Mesenchymal stem cell (in vitro differentiated cells and primary cell): ENCODE results near the gene KRTAP5-5.
A peak's percentile ranks its signal among the peaks of the same experiment; 100 is the strongest.
"Not testable (repeated sequence)": the region's sequence is repeated elsewhere in the genome, so short reads cannot be mapped to it uniquely, and the experiment has no call there.

Experiments used
- DNase-seq: peaks from one replicate; pipeline ENCODE4 v3.0.0-alpha.2; 2013
- H2AFZ ChIP-seq: one replicate; pipeline ENCODE4 v1.6.1; 2013; ENCODE audit warnings: low read depth, mild to moderate bottlenecking, control low read depth, inconsistent platforms, low read length, moderate library complexity
- H2AK5ac ChIP-seq: 2 replicates; pipeline ENCODE4 v1.6.1; 2013; ENCODE audit warnings: low read length, moderate library complexity, mild to moderate bottlenecking, inconsistent platforms; ENCODE audit not compliant: severe bottlenecking
- H2BK120ac ChIP-seq: one replicate; pipeline ENCODE4 v1.6.1; 2013; ENCODE audit warnings: low read depth, mild to moderate bottlenecking, inconsistent platforms, low read length, moderate library complexity
- H2BK12ac ChIP-seq, 2 experiments: one replicate each; pipeline ENCODE4 v1.6.1; 2013; ENCODE audit warnings: inconsistent platforms in 2 of 2, low read length in 2 of 2, mild to moderate bottlenecking in 2 of 2, moderate library complexity in 2 of 2, control low read depth in 1 of 2
- H2BK15ac ChIP-seq: one replicate; pipeline ENCODE4 v1.6.1; 2013; ENCODE audit warnings: mild to moderate bottlenecking, low read depth, inconsistent platforms; ENCODE audit not compliant: poor library complexity, severe bottlenecking
- H2BK5ac ChIP-seq: 2 replicates; pipeline ENCODE4 v1.6.1; 2013; ENCODE audit warnings: low read depth, mild to moderate bottlenecking, low read length, control low read depth, inconsistent platforms; ENCODE audit not compliant: poor library complexity, severe bottlenecking
- H3K14ac ChIP-seq, 2 experiments: one replicate each; pipeline ENCODE4 v1.6.1; 2013; ENCODE audit warnings: inconsistent platforms in 2 of 2, low read length in 2 of 2, control low read depth in 1 of 2, mild to moderate bottlenecking in 1 of 2, moderate library complexity in 1 of 2
- H3K18ac ChIP-seq, 2 experiments: one replicate each; pipeline ENCODE4 v1.6.1; 2013; ENCODE audit warnings: inconsistent platforms in 2 of 2, low read length in 2 of 2, control low read depth in 1 of 2, low read depth in 1 of 2, mild to moderate bottlenecking in 1 of 2
- H3K23ac ChIP-seq, 2 experiments: one replicate each; pipeline ENCODE4 v1.6.1; 2013; ENCODE audit warnings: inconsistent platforms in 2 of 2, low read length in 2 of 2, mild to moderate bottlenecking in 2 of 2, moderate library complexity in 2 of 2, control low read depth in 1 of 2
- H3K27ac ChIP-seq: 2 replicates; pipeline ENCODE4 v1.5.1; 2013; ENCODE audit warnings: mild to moderate bottlenecking, moderate library complexity, low read length, control low read depth, inconsistent platforms; ENCODE audit not compliant: poor library complexity, severe bottlenecking
- H3K27me3 ChIP-seq, 2 experiments: 2 replicates each; pipeline versions ENCODE4 v1.6.1 to v1.7.0; 2013; ENCODE audit warnings: low read length in 2 of 2, mild to moderate bottlenecking in 2 of 2, moderate library complexity in 2 of 2, control low read depth in 1 of 2, inconsistent platforms in 1 of 2; ENCODE audit not compliant: control insufficient read depth in 1 of 2, insufficient read depth in 1 of 2
- H3K36me3 ChIP-seq, 2 experiments: 2 replicates each; pipeline versions ENCODE4 v1.6.1 to v1.7.0; 2013; ENCODE audit warnings: low read length in 2 of 2, control low read depth in 1 of 2, inconsistent platforms in 1 of 2, low read depth in 1 of 2, mild to moderate bottlenecking in 1 of 2; ENCODE audit not compliant: insufficient read depth in 2 of 2, control insufficient read depth in 1 of 2
- H3K4ac ChIP-seq, 2 experiments: one replicate each; pipeline ENCODE4 v1.6.1; 2013; ENCODE audit warnings: inconsistent platforms in 2 of 2, low read length in 2 of 2, mild to moderate bottlenecking in 2 of 2, moderate library complexity in 2 of 2, control low read depth in 1 of 2, low read depth in 1 of 2
- H3K4me1 ChIP-seq: 2 replicates; pipeline ENCODE4 v1.6.1; 2013; ENCODE audit warnings: low read depth, low read length, control low read depth; ENCODE audit not compliant: control insufficient read depth, insufficient read depth
- H3K4me2 ChIP-seq: 2 replicates; pipeline ENCODE4 v1.6.1; 2013; ENCODE audit warnings: low read length, mild to moderate bottlenecking, inconsistent platforms; ENCODE audit not compliant: poor library complexity, severe bottlenecking
- H3K4me3 ChIP-seq, 2 experiments: 2 replicates each; pipeline versions ENCODE4 v1.5.1 to v1.7.0; 2013; ENCODE audit warnings: low read length in 2 of 2, mild to moderate bottlenecking in 2 of 2, control low read depth in 1 of 2, low read depth in 1 of 2; ENCODE audit not compliant: insufficient read depth in 1 of 2
- H3K79me1 ChIP-seq: replicated peaks from 2 replicates; pipeline ENCODE4 v1.6.1; 2013; ENCODE audit warnings: mild to moderate bottlenecking, control low read depth, low read length, inconsistent platforms; ENCODE audit not compliant: poor library complexity, severe bottlenecking
- H3K9ac ChIP-seq: 2 replicates; pipeline ENCODE4 v1.7.0; 2013; ENCODE audit warnings: mild to moderate bottlenecking, low read length, moderate library complexity
- H3K9me3 ChIP-seq: 2 replicates; pipeline ENCODE4 v1.7.0; 2013; ENCODE audit warnings: mild to moderate bottlenecking, low read length; ENCODE audit not compliant: control insufficient read depth
- H4K8ac ChIP-seq: one replicate; pipeline ENCODE4 v1.6.1; 2013; ENCODE audit warnings: inconsistent platforms, mild to moderate bottlenecking, low read length, moderate library complexity
- H4K91ac ChIP-seq: one replicate; pipeline ENCODE4 v1.6.1; 2013; ENCODE audit warnings: mild to moderate bottlenecking, low read length, inconsistent platforms
- WGBS: methylation state at CpG from one replicate; pipeline ENCODE4 v1.1.7; 2013; ENCODE audit warnings: mixed read lengths; 5-methylcytosine and 5-hydroxymethylcytosine counted together

KRTAP5-5 gene

GRCh38 chr11:1586699-1587098 is 42.9 kb upstream of the KRTAP5-5 start:
- H3K79me1 ChIP-seq = no peaks in the 10 kb centered on the region
- no peak overlapping the region for H2BK15ac ChIP-seq
- H3K18ac ChIP-seq = no peak overlapping the region
- no CpG with 5 or more reads among the region's 2 CpGs for WGBS
- no peak overlapping the region for H2AFZ ChIP-seq
- no peak overlapping the region for H3K14ac ChIP-seq
- no peak overlapping the region for H3K4me2 ChIP-seq
- H3K36me3 ChIP-seq = no peaks in the 10 kb centered on the region
- no peak overlapping the region for H4K8ac ChIP-seq
- no peaks in the 10 kb centered on the region for H3K9me3 ChIP-seq
- no peak overlapping the region for H2BK5ac ChIP-seq
- H3K4ac ChIP-seq = no peak overlapping the region
- H3K4me3 ChIP-seq = no peak overlapping the region
- peaks cover 2% of the 10 kb centered on the region for H3K4me1 ChIP-seq
- no peak overlapping the region for H2AK5ac ChIP-seq
- no peak overlapping the region for H2BK12ac ChIP-seq
- no peak overlapping the region for H3K9ac ChIP-seq
- no peak overlapping the region for H4K91ac ChIP-seq
- H3K27me3 ChIP-seq = peaks cover 41 to 70% of the 10 kb centered on the region in 2 experiments
- H2BK120ac ChIP-seq = no peak overlapping the region
- peak overlapping the region in 1 of 2 experiments; percentile 52 for H3K23ac ChIP-seq
- H3K27ac ChIP-seq = no peak overlapping the region
- DNase-seq = no peak

- peak; percentile 43 for DNase-seq
- peaks cover 47 to 70% of the 10 kb centered on the region in 2 experiments for H3K27me3 ChIP-seq
- not testable (repeated sequence) for H3K4me1 ChIP-seq
Observed at GRCh38 chr11:1589191-1589963, 40.2 kb upstream of the KRTAP5-5 start.

DNA sequence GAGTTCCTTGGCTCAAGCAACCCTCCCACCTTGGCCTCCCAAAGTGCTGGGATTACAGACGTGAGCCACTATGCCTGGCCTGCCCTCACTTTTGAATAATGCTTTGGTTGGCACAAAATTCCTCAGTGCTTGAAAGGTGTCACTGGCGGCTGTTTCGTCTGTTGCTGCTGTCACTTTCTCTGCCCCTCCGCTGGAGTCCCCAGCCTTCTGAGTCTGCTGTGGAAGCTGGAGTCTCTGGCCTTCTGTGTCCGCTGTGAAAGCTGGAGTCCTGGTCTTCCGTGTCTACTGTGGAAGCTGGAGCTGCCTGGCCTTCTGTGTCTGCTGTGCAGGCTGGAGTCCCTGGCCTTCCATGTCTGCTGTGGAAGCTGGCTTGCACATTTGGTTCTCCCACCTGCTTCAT is 39.6 kb upstream of the KRTAP5-5 start:
- Histone ChIP-seq H3K4me3 (no peak overlapping the region), H3K14ac (no peak overlapping the region), H3K4ac (no peak overlapping the region), H4K91ac (no peak overlapping the region), H3K79me1 (no peaks in the 10 kb centered on the region), H2AK5ac (no peak overlapping the region), H2BK120ac (no peak overlapping the region), H3K4me2 (no peak overlapping the region), H3K18ac (no peak overlapping the region), H2BK5ac (no peak overlapping the region), H2BK15ac (no peak overlapping the region), H2BK12ac (no peak overlapping the region), H3K9me3 (no peaks in the 10 kb centered on the region), H3K9ac (no peak overlapping the region), H3K27me3 (peaks cover 46 to 77% of the 10 kb centered on the region in 2 experiments), H3K36me3 (no peaks in the 10 kb centered on the region), H3K4me1 (no peaks in the 10 kb centered on the region), H2AFZ (no peak overlapping the region), H3K27ac (no peak overlapping the region), H3K23ac (no peak overlapping the region), H4K8ac (no peak overlapping the region)
- DNase-seq = no peak
- WGBS = 91% methylated on average over 6 of the region's 6 CpGs

More at GRCh38 chr11:1589191-1589963, 40.2 kb upstream of the KRTAP5-5 start:
- not testable (repeated sequence) for H3K18ac ChIP-seq, H3K9me3 ChIP-seq, H3K27ac ChIP-seq, H2BK15ac ChIP-seq, H3K9ac ChIP-seq, H3K4ac ChIP-seq, H3K4me2 ChIP-seq, H3K4me3 ChIP-seq, H2AFZ ChIP-seq, H3K79me1 ChIP-seq, H4K8ac ChIP-seq, H3K14ac ChIP-seq, H4K91ac ChIP-seq, H2BK12ac ChIP-seq, H3K36me3 ChIP-seq, H2BK120ac ChIP-seq, H2AK5ac ChIP-seq, H3K23ac ChIP-seq, H2BK5ac ChIP-seq
- 47% methylated on average over 6 of the region's 10 CpGs for WGBS

DNA sequence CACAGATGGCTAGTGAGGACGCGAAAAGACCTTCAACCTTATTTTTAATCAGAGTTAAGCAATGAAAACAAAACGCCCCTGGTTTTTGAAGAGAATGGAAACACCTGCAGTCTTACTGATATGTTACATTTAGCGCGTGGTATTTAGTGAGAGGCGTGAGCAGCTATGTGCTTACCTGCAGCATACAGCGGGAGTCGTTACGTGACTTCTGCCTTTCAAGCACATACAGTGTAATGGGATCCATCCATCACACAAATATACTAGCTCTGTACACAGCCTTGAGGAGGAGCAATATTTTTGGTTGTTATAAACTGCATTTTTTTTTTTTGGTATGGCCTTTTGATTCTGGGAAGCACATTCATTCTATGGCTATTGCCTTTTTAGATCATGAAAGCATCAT is 36.9 kb upstream of the KRTAP5-5 start:
- DNase-seq = no peak
- Histone ChIP-seq H2BK15ac (no peak overlapping the region), H3K4me3 (no peak overlapping the region), H2BK120ac (no peak overlapping the region), H3K27ac (no peak overlapping the region), H3K14ac (no peak overlapping the region), H2AFZ (no peak overlapping the region), H3K27me3 (peaks cover 57 to 87% of the 10 kb centered on the region in 2 experiments), H3K79me1 (no peaks in the 10 kb centered on the region), H2BK5ac (no peak overlapping the region), H3K4me1 (no peaks in the 10 kb centered on the region), H3K4me2 (no peak overlapping the region), H3K4ac (no peak overlapping the region), H3K36me3 (no peaks in the 10 kb centered on the region), H3K9ac (no peak overlapping the region), H3K18ac (no peak overlapping the region), H4K91ac (no peak overlapping the region), H3K9me3 (no peaks in the 10 kb centered on the region), H3K23ac (no peak overlapping the region), H2AK5ac (no peak overlapping the region), H2BK12ac (no peak overlapping the region), H4K8ac (no peak overlapping the region)
- WGBS = 81% methylated on average over 6 of the region's 9 CpGs
